Right atrium auricular region (tissue), 2 donors: ENCODE data around the gene MYOF. TPM values are rescaled to one million over a fixed set of nuclear protein-coding genes. Genes with fewer than 3 reads are reported as not detected.

ENCODE experiments used
- DNase-seq: peaks from one replicate; pipeline ENCODE4 v3.0.0-alpha.2; 2019; ENCODE audit warnings: low spot score
- H3K27ac ChIP-seq, 2 donors: fragments of 200-600 bp; sonication (generic); 1 replicate in 1 of 2; 2 replicates in 1 of 2; pipeline ENCODE4 v1.5.1; 2016 to 2019
- H3K27me3 ChIP-seq, 2 donors: fragments of 200-600 bp; sonication (generic); one replicate each; pipeline versions ENCODE4 v1.5.1 to v1.6.0; 2017 to 2019
- H3K36me3 ChIP-seq: fragments of 200-600 bp; sonication (generic); one replicate; pipeline ENCODE4 v1.5.1; 2016
- H3K4me1 ChIP-seq, 2 donors: fragments of 200-600 bp; sonication (generic); one replicate each; pipeline versions ENCODE4 v1.5.1 to v1.6.0; 2017 to 2019
- H3K4me3 ChIP-seq, 2 donors: fragments of 200-600 bp; sonication (generic); 1 replicate in 1 of 2; 2 replicates in 1 of 2; pipeline ENCODE4 v1.5.1; 2017 to 2019; ENCODE audit warnings: mild to moderate bottlenecking in 1 of 2, moderate library complexity in 1 of 2
- H3K9me3 ChIP-seq, 2 donors: fragments of 200-600 bp; sonication (generic); one replicate each; pipeline ENCODE4 v1.5.1; 2019
- total RNA-seq, 2 donors: library from RNA; depleted of rRNA; stranded (reverse); fragments of >200 nt; gene quantifications; one replicate each; pipeline ENCODE4 v1.1.0, GENCODE V29; 2016
- TF ChIP-seq, protein P1 (sequence below), 2 donors: fragments of 200-600 bp; sonication (generic); IDR thresholded peaks; one replicate each; pipeline ENCODE4 v1.5.1; 2019; ENCODE audit warnings: antibody characterized with exemption in 2 of 2

MYOF gene
- total RNA-seq, 2 donors from 2014 or later: 13.4 to 14.1 TPM

DNA sequence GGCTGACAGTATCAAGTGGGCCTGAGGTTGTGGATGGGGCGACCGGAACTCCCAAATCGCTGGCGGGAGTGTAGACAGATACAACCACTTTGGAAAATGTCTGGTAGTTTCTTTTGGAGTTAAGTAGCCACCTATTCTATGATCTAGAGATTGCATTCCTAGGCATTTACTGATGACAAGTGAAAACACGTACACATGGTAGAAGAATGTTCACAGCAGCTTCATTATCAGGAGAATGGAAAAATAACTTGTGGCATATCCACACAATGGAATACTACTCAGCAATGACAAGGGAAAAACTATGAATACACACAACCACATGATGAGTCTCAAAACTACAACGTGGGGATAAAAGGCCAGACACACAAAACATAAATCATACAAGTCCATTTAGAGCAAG is 146.0 kb downstream of the MYOF start:
- TF ChIP-seq, protein P1, sequence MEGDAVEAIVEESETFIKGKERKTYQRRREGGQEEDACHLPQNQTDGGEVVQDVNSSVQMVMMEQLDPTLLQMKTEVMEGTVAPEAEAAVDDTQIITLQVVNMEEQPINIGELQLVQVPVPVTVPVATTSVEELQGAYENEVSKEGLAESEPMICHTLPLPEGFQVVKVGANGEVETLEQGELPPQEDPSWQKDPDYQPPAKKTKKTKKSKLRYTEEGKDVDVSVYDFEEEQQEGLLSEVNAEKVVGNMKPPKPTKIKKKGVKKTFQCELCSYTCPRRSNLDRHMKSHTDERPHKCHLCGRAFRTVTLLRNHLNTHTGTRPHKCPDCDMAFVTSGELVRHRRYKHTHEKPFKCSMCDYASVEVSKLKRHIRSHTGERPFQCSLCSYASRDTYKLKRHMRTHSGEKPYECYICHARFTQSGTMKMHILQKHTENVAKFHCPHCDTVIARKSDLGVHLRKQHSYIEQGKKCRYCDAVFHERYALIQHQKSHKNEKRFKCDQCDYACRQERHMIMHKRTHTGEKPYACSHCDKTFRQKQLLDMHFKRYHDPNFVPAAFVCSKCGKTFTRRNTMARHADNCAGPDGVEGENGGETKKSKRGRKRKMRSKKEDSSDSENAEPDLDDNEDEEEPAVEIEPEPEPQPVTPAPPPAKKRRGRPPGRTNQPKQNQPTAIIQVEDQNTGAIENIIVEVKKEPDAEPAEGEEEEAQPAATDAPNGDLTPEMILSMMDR (IDR thresholded peaks at IDR 0.05): no peak
- no peak for DNase-seq
- Histone ChIP-seq H3K9me3 (no peaks in the 10 kb centered on the region), H3K4me3 (no peak overlapping the region), H3K4me1 (no peaks in the 10 kb centered on the region), H3K27ac (no peak overlapping the region), H3K36me3 (peaks cover 14% of the 10 kb centered on the region), H3K27me3 (no peaks in the 10 kb centered on the region)

DNA sequence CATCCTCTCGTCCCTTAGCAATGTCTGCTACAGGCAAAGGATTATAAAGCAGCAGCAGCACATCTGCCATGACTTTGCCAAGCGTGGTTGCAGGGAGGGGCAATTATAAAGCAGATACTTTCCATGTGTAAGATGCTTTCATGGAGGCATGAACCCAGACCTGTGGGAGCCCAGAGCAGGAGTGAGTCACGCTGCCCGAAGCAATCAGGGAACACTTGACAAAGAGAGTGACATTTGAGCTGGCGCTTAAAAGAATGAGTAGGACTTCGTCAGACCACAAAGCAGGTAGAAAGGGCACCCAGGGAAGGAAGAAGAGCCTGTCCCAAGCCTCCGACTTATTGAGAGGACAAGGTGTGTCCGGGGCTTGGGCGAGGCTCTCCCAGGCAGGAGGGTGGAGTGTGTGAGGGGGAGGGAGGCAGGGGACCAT is 147.2 kb downstream of the MYOF start:
- TF ChIP-seq, protein P1 (IDR thresholded peaks at IDR 0.05): no peak
- Histone ChIP-seq H3K27ac (no peak overlapping the region), H3K36me3 (peaks cover 14% of the 10 kb centered on the region), H3K9me3 (no peaks in the 10 kb centered on the region), H3K27me3 (no peaks in the 10 kb centered on the region), H3K4me1 (no peaks in the 10 kb centered on the region), H3K4me3 (no peak overlapping the region)
- no peak for DNase-seq

DNA sequence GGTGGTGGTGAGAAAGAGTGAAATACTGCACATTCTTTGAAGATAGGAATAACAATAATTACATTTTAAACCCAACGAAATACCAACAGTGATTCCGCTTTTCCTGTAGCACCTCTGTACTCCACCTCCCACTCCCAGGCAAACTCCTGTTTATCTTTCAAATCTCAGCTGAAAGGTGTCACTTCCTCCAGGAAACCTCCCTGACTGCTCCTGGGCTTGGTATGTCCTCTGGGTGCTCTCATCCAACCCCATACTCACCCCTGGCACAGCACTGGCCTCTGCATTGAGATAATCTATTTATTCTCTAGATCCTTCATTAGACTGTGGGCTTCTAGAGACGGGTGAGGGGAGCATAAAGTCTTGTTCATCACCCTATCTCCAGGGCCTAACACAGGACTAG is 148.0 kb downstream of the MYOF start:
- H3K36me3 ChIP-seq: peaks cover 10% of the 10 kb centered on the region
- H3K27ac ChIP-seq: no peak overlapping the region
- TF ChIP-seq, protein P1 (IDR thresholded peaks at IDR 0.05): no peak
- H3K27me3 ChIP-seq: no peaks in the 10 kb centered on the region
- no peaks in the 10 kb centered on the region for H3K9me3 ChIP-seq
- no peaks in the 10 kb centered on the region for H3K4me1 ChIP-seq
- DNase-seq: no peak
- no peak overlapping the region for H3K4me3 ChIP-seq

DNA sequence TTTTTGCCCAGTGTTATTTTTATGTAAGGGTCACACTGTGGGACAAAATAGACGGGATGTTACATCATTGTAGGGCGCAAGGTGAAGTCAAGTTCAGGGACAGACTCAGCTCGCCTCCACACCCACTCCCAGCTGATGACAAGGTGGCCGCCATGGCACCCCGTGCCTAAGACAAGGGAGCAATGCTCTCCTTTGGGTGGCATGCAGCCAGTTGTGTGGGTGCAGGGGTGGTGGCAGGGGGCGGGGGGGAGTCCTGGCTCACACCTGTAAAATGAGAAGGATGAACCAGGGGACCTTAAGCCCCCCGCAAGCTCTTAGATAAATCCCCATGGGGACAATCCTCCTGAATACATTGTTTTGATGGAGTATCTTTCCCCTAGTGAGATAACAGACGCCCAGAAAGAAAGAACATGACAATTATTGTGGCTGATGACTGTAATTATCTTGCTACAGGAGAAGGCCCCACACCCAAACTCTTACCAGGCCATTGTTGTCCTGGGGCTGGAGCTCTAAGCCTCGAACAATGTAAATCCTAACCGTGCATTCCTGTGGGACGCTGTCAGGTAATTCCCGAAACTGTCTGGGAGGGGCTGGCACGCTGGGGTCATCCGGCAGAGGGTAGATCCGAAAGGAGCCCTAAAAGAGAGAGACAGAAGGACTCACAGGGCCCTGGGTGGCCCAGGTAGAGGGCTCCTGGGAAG is 148.7 kb downstream of the MYOF start:
- Histone ChIP-seq H3K4me1 (no peaks in the 10 kb centered on the region), H3K36me3 (peaks cover 6% of the 10 kb centered on the region), H3K27ac (no peak overlapping the region), H3K4me3 (no peak overlapping the region), H3K27me3 (no peaks in the 10 kb centered on the region), H3K9me3 (no peaks in the 10 kb centered on the region)
- TF ChIP-seq, protein P1 (IDR thresholded peaks at IDR 0.05): no peak
- no peak for DNase-seq

DNA sequence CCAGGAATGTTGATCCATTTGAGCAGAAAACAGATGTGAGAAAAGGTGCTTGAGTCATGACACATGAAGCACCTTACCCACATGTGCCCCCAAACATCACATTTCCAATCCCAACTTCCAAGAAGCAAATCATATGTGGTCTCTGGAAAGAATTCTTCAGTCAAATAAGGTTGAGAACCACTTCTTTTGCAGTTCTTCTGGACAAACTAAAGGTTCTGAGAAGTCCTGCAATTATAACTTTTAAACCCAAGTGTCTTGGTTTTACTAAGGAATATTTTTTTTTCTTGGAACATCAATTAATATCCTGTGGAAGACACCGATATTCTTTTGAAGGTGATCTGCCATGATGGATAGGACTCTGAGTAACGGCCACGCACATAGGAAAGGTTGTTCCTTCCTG is 151.3 kb downstream of the MYOF start:
- Histone ChIP-seq H3K27ac (no peak overlapping the region), H3K27me3 (no peaks in the 10 kb centered on the region), H3K4me3 (no peak overlapping the region), H3K4me1 (no peaks in the 10 kb centered on the region), H3K36me3 (peaks cover 19% of the 10 kb centered on the region), H3K9me3 (no peaks in the 10 kb centered on the region)
- TF ChIP-seq, protein P1 (IDR thresholded peaks at IDR 0.05): no peak
- DNase-seq: no peak

DNA sequence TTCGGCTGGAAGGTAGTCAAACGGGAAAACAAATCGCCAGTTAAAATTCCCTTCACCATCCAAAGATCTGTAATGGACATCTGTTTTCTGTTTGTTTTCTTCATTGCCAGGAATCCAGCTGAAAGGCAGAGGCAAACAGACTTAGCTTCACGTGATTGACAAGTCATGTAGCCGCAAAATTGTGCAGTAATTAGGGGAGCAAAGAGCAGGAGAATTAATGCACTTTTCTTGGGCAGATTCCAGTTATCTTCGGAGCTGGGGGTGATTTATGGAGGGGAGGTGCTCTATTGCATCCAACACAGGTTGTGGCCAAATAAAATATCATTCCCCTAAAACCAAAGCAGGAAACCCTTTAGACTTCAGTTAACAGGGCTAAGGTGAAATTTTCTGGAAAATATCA is 162.2 kb downstream of the MYOF start:
- Histone ChIP-seq H3K4me1 (no peaks in the 10 kb centered on the region), H3K27me3 (no peaks in the 10 kb centered on the region), H3K36me3 (peaks cover 26% of the 10 kb centered on the region), H3K4me3 (no peak overlapping the region), H3K9me3 (no peaks in the 10 kb centered on the region), H3K27ac (no peak overlapping the region)
- DNase-seq: no peak
- TF ChIP-seq, protein P1 (IDR thresholded peaks at IDR 0.05): no peak
